Measurements from ENCODE around the gene ADARB2. TPM values are rescaled to one million over a fixed set of nuclear protein-coding genes. Genes with fewer than 3 reads are reported as not detected.

The ADARB2 gene
- total and polyA plus RNA-seq, 2 experiments from 2014 or later, result 0.13 to 0.48 TPM

GRCh38 chr10:1241322-1241890, 495.9 kb downstream of the ADARB2 start:
- Histone ChIP-seq H3K27ac (no peak overlapping the region), H3K27me3 (peaks cover 18% of the 10 kb centered on the region), H3K4me1 (ENCODE audit: insufficient read depth) (no peaks in the 10 kb centered on the region), H3K79me2 (no peaks in the 10 kb centered on the region), H4K20me1 (ENCODE audit: insufficient read depth, poor library complexity, severe bottlenecking) (no peaks in the 10 kb centered on the region), H3K4me3 (no peak overlapping the region), H3K9me3 (ENCODE audit: low read depth) (no peaks in the 10 kb centered on the region), H3K4me2 (no peak overlapping the region), H3K9me2 (replicated peaks; ENCODE audit: insufficient read depth) (no peaks in the 10 kb centered on the region), H2AFZ (no peak overlapping the region), H3K36me3 (replicated peaks; ENCODE audit: insufficient read depth, low read depth) (no peaks in the 10 kb centered on the region)
- no peak for DNase-seq (ENCODE audit: low spot score)
- WGBS (ENCODE audit: low lambda C conversion rate, missing lambda C conversion rate), result 90% methylated on average over 16 of the region's 16 CpGs
- no peak for TF ChIP-seq CTCF (IDR thresholded peaks at IDR 0.05; ENCODE audit: poor library complexity)
- no peak for TF ChIP-seq EZH2phosphoT487 (IDR thresholded peaks at IDR 0.05; ENCODE audit: low read depth, severe bottlenecking, unreplicated experiment)
- TF ChIP-seq EZH2 (IDR thresholded peaks at IDR 0.05; ENCODE audit: borderline replicate concordance), result no peak

- no peak overlapping the region for H3K4me3 ChIP-seq
- no peaks in the 10 kb centered on the region for H3K9me2 ChIP-seq (replicated peaks; ENCODE audit: insufficient read depth)
- H4K20me1 ChIP-seq (ENCODE audit: insufficient read depth, poor library complexity, severe bottlenecking), result no peaks in the 10 kb centered on the region
- H2AFZ ChIP-seq, result no peak overlapping the region
- TF ChIP-seq CTCF (IDR thresholded peaks at IDR 0.05; ENCODE audit: poor library complexity), result no peak
- no peaks in the 10 kb centered on the region for H3K36me3 ChIP-seq (replicated peaks; ENCODE audit: insufficient read depth, low read depth)
- H3K4me1 ChIP-seq (ENCODE audit: insufficient read depth), result no peaks in the 10 kb centered on the region
- 18% methylated on average over 8 of the region's 8 CpGs for WGBS (ENCODE audit: low lambda C conversion rate, missing lambda C conversion rate)
- H3K27me3 ChIP-seq, result peaks cover 18% of the 10 kb centered on the region
- DNase-seq (ENCODE audit: low spot score), result no peak
- H3K79me2 ChIP-seq, result no peaks in the 10 kb centered on the region
- H3K9me3 ChIP-seq (ENCODE audit: low read depth), result no peaks in the 10 kb centered on the region
- H3K27ac ChIP-seq, result no peak overlapping the region
- H3K4me2 ChIP-seq, result no peak overlapping the region
Observed at GRCh38 chr10:1240341-1240775, 497.0 kb downstream of the ADARB2 start.

DNA sequence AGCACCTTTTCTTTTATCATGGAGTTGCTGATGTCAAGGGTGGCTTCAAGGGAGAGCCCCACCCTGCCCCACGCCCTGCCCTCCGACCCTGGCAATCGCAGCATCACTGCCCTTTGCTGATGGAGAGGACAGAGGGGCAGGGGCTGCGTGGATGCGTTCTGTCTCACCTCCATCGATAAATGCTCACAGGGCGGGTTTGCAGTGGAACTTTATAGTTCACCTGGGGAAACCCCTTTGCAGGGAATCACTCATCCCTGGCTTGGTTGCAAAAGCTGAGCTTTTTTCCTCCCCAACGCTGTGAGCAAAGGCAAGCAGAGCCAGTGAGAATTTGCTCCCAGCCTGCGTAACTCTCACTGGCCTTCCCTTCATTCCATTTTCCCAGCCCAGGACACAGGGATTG, 504.3 kb downstream of the ADARB2 start:
- Histone ChIP-seq H3K9me2 (replicated peaks; ENCODE audit: insufficient read depth) (no peaks in the 10 kb centered on the region), H3K27me3 (peaks cover 4% of the 10 kb centered on the region), H2AFZ (no peak overlapping the region), H3K27ac (no peak overlapping the region), H3K79me2 (no peaks in the 10 kb centered on the region), H3K4me3 (no peak overlapping the region), H3K36me3 (replicated peaks; ENCODE audit: insufficient read depth, low read depth) (no peaks in the 10 kb centered on the region), H4K20me1 (ENCODE audit: insufficient read depth, poor library complexity, severe bottlenecking) (no peaks in the 10 kb centered on the region), H3K4me1 (ENCODE audit: insufficient read depth) (no peaks in the 10 kb centered on the region), H3K9me3 (ENCODE audit: low read depth) (no peaks in the 10 kb centered on the region), H3K4me2 (no peak overlapping the region)
- whole genome bisulfite sequencing (ENCODE audit: low lambda C conversion rate, missing lambda C conversion rate), result 96% methylated on average over 9 of the region's 9 CpGs
- no peak for TF ChIP-seq EZH2phosphoT487 (IDR thresholded peaks at IDR 0.05; ENCODE audit: low read depth, severe bottlenecking, unreplicated experiment)
- TF ChIP-seq CTCF (IDR thresholded peaks at IDR 0.05; ENCODE audit: poor library complexity), result no peak
- no peak for DNase-seq (ENCODE audit: low spot score)

Measured in hepatocyte (in vitro differentiated cells).